ENCODE results near the gene ZNF385A. TPM values are rescaled to one million over a fixed set of nuclear protein-coding genes. Genes with fewer than 3 reads are reported as not detected.

Gene ZNF385A
- total and polyA plus RNA-seq, 2 experiments from 2014 or later: 10.9 to 21.7 TPM

DNA sequence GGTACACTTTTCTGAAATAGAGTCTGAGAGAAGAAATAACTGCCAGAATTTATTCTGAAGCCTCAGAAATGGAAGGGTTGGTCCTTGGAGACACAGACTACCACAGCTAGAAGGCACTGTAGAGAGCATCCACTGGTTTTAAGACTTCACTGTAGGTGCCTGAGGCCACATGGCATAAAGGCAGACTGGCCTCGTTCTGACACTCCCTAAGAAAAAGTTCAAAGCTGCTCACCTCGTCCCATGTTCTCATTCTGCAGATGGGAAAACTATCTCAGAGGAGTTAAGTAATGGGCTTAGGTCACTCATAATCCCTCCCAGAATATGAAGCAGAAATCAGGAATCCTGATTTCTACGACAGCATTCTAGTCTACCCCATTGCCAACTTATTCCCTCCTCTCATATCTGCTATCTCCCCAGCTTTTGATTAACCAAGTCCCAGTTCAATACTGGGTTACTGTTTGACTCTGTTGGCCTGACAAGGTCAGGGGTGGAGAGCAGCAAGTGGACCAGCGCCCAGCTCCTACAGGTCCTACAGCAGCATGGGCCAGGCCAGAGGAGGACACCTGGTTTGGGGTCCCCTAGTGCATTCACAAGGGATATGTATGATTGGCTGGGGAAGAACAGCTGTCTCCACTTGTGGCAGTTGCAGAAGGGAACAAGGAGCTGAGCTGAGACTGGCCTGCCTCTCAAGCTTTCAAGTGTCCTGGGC, 30.8 kb upstream of the ZNF385A start (continued):
- no peak for TF ChIP-seq EZH2phosphoT487 (IDR thresholded peaks at IDR 0.05; ENCODE audit: unreplicated experiment)
- no peak for TF ChIP-seq ZNF114 (CRISPR knock-in tag; IDR thresholded peaks at IDR 0.05)

GRCh38 chr12:54413284-54414190, 29.0 kb upstream of the ZNF385A start:
- H2AFZ ChIP-seq: no peak overlapping the region
- H3K4me3 Mint-ChIP-seq: no peak overlapping the region
- peaks cover 29% of the 10 kb centered on the region for H3K4me1 Mint-ChIP-seq
- no peaks in the 10 kb centered on the region for H3K9me2 ChIP-seq (ENCODE audit: insufficient read depth)
- no peak overlapping the region for H3K27ac ChIP-seq (ENCODE audit: low read depth)
- H3K27ac Mint-ChIP-seq: no peak overlapping the region
- no peak for DNase-seq (ENCODE audit: low spot score)
- H4K20me1 ChIP-seq (replicated peaks; ENCODE audit: insufficient read depth): peaks cover 4% of the 10 kb centered on the region
- H3K9me3 Mint-ChIP-seq: peaks cover 3% of the 10 kb centered on the region; the same call in 1 of the 3 replicates
- TF ChIP-seq CREB1 (CRISPR knock-in tag; IDR thresholded peaks at IDR 0.05; ENCODE audit: low read depth): no peak
- no peak overlapping the region for H3K4me2 ChIP-seq
- H3K4me1 ChIP-seq (ENCODE audit: insufficient read depth): peaks cover 9% of the 10 kb centered on the region; the same call in 1 of the 2 replicates
- no peak for ATAC-seq
- H3F3A ChIP-seq (replicated peaks; ENCODE audit: low read depth): no peaks in the 10 kb centered on the region
- peaks cover 15% of the 10 kb centered on the region for H3K27me3 ChIP-seq (ENCODE audit: insufficient read depth)
- peaks cover 11% of the 10 kb centered on the region for H3K79me2 ChIP-seq (replicated peaks; ENCODE audit: insufficient read depth)
- H3K36me3 Mint-ChIP-seq (ENCODE audit: low read depth): peaks cover 8% of the 10 kb centered on the region; the same call in 2 of the 3 replicates
- no peaks in the 10 kb centered on the region for H3K36me3 ChIP-seq (ENCODE audit: insufficient read depth)
- H3K27me3 Mint-ChIP-seq (ENCODE audit: insufficient read depth, low read depth, poor library complexity): peaks cover 21% of the 10 kb centered on the region
- H3K4me3 ChIP-seq: no peak overlapping the region

- peaks cover 3% of the 10 kb centered on the region; the same call in 1 of the 3 replicates for H3K9me3 Mint-ChIP-seq
- Histone ChIP-seq H3K27ac (ENCODE audit: low read depth) (no peak overlapping the region), H4K20me1 (replicated peaks; ENCODE audit: insufficient read depth) (peaks cover 4% of the 10 kb centered on the region), H3K4me3 (no peak overlapping the region), H3K27me3 (ENCODE audit: insufficient read depth) (peaks cover 10% of the 10 kb centered on the region), H2AFZ (no peak overlapping the region), H3K79me2 (replicated peaks; ENCODE audit: insufficient read depth) (peaks cover 11% of the 10 kb centered on the region), H3K4me1 (ENCODE audit: insufficient read depth) (peaks cover 8% of the 10 kb centered on the region; the same call in 1 of the 2 replicates), H3F3A (replicated peaks; ENCODE audit: low read depth) (no peaks in the 10 kb centered on the region), H3K36me3 (ENCODE audit: insufficient read depth) (no peaks in the 10 kb centered on the region; the same call in 1 of the 2 replicates), H3K9me2 (ENCODE audit: insufficient read depth) (no peaks in the 10 kb centered on the region), H3K4me2 (no peak overlapping the region)
- peaks cover 13% of the 10 kb centered on the region; the same call in 2 of the 3 replicates for H3K36me3 Mint-ChIP-seq (ENCODE audit: low read depth)
- TF ChIP-seq EZH2 (IDR thresholded peaks at IDR 0.05; ENCODE audit: low read depth, unreplicated experiment) (no peak), ZNF114 (CRISPR knock-in tag; IDR thresholded peaks at IDR 0.05) (no peak)
- H3K4me3 Mint-ChIP-seq: no peak overlapping the region; the same call in 2 of the 3 replicates
- peaks cover 13% of the 10 kb centered on the region for H3K27me3 Mint-ChIP-seq (ENCODE audit: insufficient read depth, low read depth, poor library complexity)
- H3K27ac Mint-ChIP-seq: no peak overlapping the region
- ATAC-seq (no peak), DNase-seq (ENCODE audit: low spot score) (no peak)
- H3K4me1 Mint-ChIP-seq: peaks cover 27% of the 10 kb centered on the region
Observed at GRCh38 chr12:54412786-54413185, 28.3 kb upstream of the ZNF385A start.

DNA sequence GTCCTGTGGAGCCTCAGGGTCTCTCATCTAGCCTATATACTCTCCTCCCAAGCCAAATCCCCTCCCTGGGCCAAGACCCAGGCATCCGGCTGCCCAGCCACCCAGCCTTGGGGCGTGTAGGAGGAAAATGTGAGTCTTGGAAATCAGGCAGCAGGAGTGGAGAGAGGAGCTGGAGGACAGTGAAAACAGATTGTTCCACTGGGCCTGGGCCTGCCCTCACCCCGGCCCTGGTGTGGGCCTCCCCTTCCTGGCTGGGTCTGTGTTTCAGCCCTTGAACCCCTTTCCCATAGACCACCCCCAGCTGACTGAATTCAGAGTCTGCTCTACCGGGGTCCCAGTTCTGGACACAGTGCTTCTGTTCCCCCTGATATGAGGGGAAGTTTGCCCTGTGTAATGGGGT, 27.8 kb upstream of the ZNF385A start:
- Histone ChIP-seq H3K27me3 (ENCODE audit: insufficient read depth) (peaks cover 5% of the 10 kb centered on the region; the same call in 1 of the 2 replicates), H3K4me2 (no peak overlapping the region), H3F3A (replicated peaks; ENCODE audit: low read depth) (no peaks in the 10 kb centered on the region), H4K20me1 (replicated peaks; ENCODE audit: insufficient read depth) (peaks cover 4% of the 10 kb centered on the region), H3K9me2 (ENCODE audit: insufficient read depth) (no peaks in the 10 kb centered on the region), H3K27ac (ENCODE audit: low read depth) (no peak overlapping the region), H3K79me2 (replicated peaks; ENCODE audit: insufficient read depth) (peaks cover 11% of the 10 kb centered on the region), H3K36me3 (ENCODE audit: insufficient read depth) (no peaks in the 10 kb centered on the region; the same call in 1 of the 2 replicates), H3K4me3 (no peak overlapping the region), H2AFZ (no peak overlapping the region), H3K4me1 (ENCODE audit: insufficient read depth) (peaks cover 4% of the 10 kb centered on the region; the same call in 1 of the 2 replicates)
- TF ChIP-seq JUNB (IDR thresholded peaks at IDR 0.05; ENCODE audit: unreplicated experiment): no peak
- no peak for TF ChIP-seq NANOG (IDR thresholded peaks at IDR 0.05; ENCODE audit: borderline replicate concordance)
- TF ChIP-seq, protein P1, sequence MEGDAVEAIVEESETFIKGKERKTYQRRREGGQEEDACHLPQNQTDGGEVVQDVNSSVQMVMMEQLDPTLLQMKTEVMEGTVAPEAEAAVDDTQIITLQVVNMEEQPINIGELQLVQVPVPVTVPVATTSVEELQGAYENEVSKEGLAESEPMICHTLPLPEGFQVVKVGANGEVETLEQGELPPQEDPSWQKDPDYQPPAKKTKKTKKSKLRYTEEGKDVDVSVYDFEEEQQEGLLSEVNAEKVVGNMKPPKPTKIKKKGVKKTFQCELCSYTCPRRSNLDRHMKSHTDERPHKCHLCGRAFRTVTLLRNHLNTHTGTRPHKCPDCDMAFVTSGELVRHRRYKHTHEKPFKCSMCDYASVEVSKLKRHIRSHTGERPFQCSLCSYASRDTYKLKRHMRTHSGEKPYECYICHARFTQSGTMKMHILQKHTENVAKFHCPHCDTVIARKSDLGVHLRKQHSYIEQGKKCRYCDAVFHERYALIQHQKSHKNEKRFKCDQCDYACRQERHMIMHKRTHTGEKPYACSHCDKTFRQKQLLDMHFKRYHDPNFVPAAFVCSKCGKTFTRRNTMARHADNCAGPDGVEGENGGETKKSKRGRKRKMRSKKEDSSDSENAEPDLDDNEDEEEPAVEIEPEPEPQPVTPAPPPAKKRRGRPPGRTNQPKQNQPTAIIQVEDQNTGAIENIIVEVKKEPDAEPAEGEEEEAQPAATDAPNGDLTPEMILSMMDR (conservative IDR thresholded peaks at IDR 0.05; ENCODE audit: low read depth in 2 of 2): no peak
- TF ChIP-seq POLR2AphosphoS5 (IDR thresholded peaks at IDR 0.05; ENCODE audit: low read depth): no peak
- TF ChIP-seq ZNF114 (CRISPR knock-in tag; IDR thresholded peaks at IDR 0.05): no peak
- no peak for TF ChIP-seq CREB1 (CRISPR knock-in tag; IDR thresholded peaks at IDR 0.05; ENCODE audit: low read depth)
- no peak for TF ChIP-seq ZNF331 (CRISPR knock-in tag; IDR thresholded peaks at IDR 0.05; ENCODE audit: low read depth)
- DNase-seq (ENCODE audit: low spot score): no peak
- H3K27ac Mint-ChIP-seq: no peak overlapping the region
- H3K27me3 Mint-ChIP-seq (ENCODE audit: insufficient read depth, low read depth, poor library complexity): peaks cover 11% of the 10 kb centered on the region
- no peak for ATAC-seq
- peaks cover 3% of the 10 kb centered on the region; the same call in 1 of the 3 replicates for H3K9me3 Mint-ChIP-seq
- peaks cover 22% of the 10 kb centered on the region for H3K4me1 Mint-ChIP-seq
- peaks cover 16% of the 10 kb centered on the region; the same call in 2 of the 3 replicates for H3K36me3 Mint-ChIP-seq (ENCODE audit: low read depth)
- H3K4me3 Mint-ChIP-seq: no peak overlapping the region
